ENCODE data around the gene CDK10.

The CDK10 gene

DNA sequence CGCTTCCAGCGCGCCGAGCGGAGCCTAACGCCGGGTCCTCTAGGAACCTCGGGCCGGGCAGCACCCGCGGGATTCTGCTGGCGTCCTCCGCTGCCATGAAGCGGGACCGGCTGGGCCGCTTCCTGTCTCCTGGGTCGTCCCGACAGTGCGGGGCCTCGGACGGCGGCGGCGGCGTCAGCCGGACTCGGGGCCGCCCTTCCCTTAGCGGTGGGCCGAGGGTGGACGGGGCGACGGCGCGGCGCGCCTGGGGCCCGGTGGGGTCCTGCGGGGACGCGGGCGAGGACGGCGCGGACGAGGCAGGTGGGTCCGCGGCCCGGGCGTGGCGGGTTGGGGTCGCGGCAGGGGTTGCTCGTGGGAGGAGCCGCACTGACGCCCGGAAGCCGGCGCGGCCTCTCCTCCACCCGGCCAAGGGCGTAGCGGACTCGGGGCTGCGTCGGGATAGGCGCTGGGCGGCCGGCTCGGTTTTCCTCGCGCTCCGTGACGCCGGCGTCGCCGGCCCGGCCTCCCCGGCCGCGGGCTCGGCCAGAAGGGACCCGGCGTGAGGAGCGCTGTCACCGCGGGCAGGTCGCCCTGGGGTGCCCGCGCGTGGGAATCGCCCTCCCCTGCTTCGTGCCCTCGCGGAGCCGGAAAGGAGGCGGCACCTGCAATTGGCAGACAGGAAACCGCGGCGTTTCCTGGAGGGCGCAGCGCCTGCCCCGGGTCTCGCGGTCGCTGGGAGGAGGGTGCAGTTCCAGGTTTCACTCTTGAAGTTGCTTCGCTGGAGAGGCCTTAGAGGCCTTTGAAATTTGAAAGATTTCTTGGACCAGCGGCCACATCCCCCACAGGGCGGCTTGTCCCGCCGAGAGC is 35.3 kb downstream of the CDK10 start:
- TF ChIP-seq, protein P1, sequence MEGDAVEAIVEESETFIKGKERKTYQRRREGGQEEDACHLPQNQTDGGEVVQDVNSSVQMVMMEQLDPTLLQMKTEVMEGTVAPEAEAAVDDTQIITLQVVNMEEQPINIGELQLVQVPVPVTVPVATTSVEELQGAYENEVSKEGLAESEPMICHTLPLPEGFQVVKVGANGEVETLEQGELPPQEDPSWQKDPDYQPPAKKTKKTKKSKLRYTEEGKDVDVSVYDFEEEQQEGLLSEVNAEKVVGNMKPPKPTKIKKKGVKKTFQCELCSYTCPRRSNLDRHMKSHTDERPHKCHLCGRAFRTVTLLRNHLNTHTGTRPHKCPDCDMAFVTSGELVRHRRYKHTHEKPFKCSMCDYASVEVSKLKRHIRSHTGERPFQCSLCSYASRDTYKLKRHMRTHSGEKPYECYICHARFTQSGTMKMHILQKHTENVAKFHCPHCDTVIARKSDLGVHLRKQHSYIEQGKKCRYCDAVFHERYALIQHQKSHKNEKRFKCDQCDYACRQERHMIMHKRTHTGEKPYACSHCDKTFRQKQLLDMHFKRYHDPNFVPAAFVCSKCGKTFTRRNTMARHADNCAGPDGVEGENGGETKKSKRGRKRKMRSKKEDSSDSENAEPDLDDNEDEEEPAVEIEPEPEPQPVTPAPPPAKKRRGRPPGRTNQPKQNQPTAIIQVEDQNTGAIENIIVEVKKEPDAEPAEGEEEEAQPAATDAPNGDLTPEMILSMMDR (IDR thresholded peaks at IDR 0.05; ENCODE audit: low read depth, low read length) = no peak
- in situ Hi-C loops (cut with HindIII; ENCODE audit: low sequenced_read_pairs) = no loop called here
- peak; percentile 48 for DNase-seq (ENCODE audit: low read depth, low spot score)
- peak overlapping the region; percentile 56 for H3K4me3 ChIP-seq (ENCODE audit: low read depth, low read length)

DNA sequence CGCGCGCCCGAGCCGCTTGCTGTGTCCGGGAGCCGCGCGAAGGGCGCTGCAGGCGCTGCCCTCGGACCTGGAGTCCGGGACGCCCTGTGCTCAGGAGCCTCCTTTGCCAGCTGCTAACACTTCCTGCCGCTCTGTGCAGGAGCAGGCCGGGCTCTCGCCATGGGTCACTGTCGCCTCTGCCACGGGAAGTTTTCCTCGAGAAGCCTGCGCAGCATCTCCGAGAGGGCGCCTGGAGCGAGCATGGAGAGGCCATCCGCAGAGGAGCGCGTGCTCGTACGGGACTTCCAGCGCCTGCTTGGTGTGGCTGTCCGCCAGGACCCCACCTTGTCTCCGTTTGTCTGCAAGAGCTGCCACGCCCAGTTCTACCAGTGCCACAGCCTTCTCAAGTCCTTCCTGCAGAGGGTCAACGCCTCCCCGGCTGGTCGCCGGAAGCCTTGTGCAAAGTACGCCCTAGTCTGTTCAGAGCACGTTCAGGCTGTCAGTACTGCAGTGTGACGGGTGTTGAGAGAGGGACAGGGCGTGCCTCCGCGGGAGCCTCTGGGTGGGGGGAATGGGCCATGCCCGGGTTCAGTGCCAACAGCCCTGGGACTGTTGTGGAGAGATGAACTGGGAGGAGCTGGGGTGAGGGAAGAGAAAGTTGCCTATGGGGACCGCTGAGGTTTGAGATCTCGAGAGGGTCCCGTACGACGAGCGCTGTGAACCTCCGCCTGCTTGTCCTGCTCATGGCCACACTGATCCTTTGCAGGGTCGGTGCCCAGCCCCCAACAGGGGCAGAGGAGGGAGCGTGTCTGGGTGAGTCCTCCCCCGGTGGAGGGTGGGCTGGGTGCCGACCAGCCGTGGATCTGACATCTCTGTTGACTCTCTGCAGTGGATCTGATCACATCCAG is 36.1 kb downstream of the CDK10 start:
- TF ChIP-seq, protein P1 (IDR thresholded peaks at IDR 0.05; ENCODE audit: low read depth, low read length) = no peak
- DNase-seq (ENCODE audit: low read depth, low spot score) = peak; percentile 39
- peak overlapping the region; percentile 56 for H3K4me3 ChIP-seq (ENCODE audit: low read depth, low read length)
- in situ Hi-C loops (cut with HindIII; ENCODE audit: low sequenced_read_pairs) = no loop called here

DNA sequence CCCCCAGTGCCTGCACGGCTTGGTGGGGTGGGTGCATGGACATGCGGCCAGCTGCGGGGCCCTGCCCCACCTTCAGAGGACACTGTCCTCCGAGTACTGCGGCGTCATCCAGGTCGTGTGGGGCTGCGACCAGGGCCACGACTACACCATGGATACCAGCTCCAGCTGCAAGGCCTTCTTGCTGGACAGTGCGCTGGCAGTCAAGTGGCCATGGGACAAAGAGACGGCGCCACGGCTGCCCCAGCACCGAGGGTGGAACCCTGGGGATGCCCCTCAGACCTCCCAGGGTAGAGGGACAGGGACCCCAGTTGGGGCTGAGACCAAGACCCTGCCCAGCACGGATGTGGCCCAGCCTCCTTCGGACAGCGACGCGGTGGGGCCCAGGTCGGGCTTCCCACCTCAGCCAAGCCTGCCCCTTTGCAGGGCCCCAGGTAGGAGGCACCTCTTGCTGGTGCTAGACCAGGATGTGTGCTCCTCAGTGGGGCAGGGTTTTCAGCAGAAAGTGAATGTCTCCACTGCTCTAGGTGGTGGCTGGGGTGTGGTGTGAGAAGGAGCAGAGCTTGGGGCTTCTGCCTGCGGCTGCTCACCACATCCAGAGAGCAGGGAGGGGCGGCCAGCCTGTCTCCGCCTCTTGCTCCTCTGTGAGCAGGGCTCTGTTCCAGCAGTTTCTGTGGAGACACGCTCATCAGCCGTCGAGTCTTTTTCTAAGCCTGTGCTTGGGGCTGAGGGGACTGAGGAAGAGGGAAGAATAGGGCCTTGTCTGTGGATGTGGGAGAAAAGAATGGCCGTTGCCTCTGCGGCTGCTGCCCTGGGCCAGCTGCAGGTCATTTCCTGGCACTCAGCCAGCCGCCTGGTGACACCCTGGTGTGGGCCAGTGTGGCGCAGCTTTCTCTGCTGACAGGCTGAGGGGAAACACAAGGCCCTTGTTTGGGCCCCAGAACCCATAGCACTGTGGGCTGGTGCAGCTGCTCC is 37.1 kb downstream of the CDK10 start:
- in situ Hi-C loops (cut with HindIII; ENCODE audit: low sequenced_read_pairs) = no loop called here
- no peak overlapping the region for H3K4me3 ChIP-seq (ENCODE audit: low read depth, low read length)
- DNase-seq (ENCODE audit: low read depth, low spot score) = peak; percentile 45
- TF ChIP-seq, protein P1 (IDR thresholded peaks at IDR 0.05; ENCODE audit: low read depth, low read length) = no peak

DNA sequence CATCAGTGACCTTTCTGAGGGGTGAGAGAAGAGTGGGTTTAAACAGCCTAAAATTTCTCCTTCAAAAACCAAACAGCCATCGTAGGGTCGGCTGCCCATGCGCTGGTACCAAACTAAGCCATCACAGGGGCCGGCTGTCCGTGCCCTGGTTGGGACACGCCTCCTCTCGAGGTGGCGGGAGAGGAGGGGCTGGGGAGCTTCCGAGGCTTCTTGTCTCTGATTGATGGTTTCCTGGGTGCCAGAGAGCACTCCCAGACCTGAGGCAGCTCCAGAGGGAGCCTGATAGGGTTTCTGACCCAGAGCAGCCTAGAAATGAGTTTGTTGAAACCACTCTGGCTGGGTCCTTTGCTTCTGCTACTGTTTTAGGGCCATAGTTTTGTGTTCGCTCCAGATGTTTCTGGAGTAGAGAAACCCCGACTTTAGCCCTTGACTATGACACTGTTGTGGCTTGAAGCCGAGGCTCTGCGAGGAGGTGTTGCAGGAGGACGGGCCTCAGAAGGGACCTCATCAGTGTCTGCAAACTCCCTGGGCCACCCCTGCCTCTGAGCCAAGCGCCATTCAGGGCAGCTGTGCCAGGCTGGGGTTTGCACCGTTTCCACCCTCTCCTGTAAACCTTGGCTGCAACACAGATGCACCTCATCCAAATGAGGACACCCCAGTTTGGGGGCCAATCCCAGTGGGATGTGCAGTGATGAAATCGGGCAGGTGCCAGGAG is 41.1 kb downstream of the CDK10 start:
- no peak overlapping the region for H3K4me3 ChIP-seq (ENCODE audit: low read depth, low read length)
- TF ChIP-seq, protein P1 (IDR thresholded peaks at IDR 0.05; ENCODE audit: low read depth, low read length) = no peak
- in situ Hi-C loops (cut with HindIII; ENCODE audit: low sequenced_read_pairs) = no loop called here
- no peak for DNase-seq (ENCODE audit: low read depth, low spot score)

DNA sequence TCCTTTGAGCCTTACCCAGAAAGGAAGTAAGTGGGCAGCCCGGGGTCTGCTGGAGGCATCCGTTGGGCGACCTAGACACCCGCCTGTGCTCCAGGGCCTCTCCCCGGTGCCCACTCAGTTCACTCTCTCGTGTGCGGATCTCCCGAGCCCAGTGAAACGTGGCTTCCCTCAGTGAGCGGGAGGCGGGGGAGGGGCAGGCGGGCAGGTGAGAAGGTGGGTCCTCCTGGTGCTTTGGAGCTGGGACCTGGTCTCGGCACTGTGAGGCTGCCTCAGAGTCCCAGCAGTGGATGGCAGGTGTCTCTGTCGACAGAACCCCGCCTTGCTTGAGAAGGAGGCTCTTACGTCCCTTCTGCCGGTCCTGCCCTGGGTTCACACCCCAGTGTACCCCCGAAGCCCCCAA is 42.8 kb downstream of the CDK10 start:
- no peak overlapping the region for H3K4me3 ChIP-seq (ENCODE audit: low read depth, low read length)
- TF ChIP-seq, protein P1 (IDR thresholded peaks at IDR 0.05; ENCODE audit: low read depth, low read length) = no peak
- no peak for DNase-seq (ENCODE audit: low read depth, low spot score)
- in situ Hi-C loops (cut with HindIII; ENCODE audit: low sequenced_read_pairs) = no loop called here

All from astrocyte of the spinal cord (primary cell).